ENCODE measurements around the gene TSSK3. TPM values are rescaled to one million over a fixed set of nuclear protein-coding genes. Genes with fewer than 3 reads are reported as not detected.

The TSSK3 gene
- total and polyA plus RNA-seq, 9 donors = 0.78 to 12.4 (median 4.0) TPM

GRCh38 chr1:32327204-32327603, 35.1 kb upstream of the TSSK3 start:
- Histone ChIP-seq H3K27me3 (no peaks in the 10 kb centered on the region), H3K36me3 (no peaks in the 10 kb centered on the region), H3K27ac (no peak overlapping the region), H3K4me3 (no peak overlapping the region), H3K4me1 (ENCODE audit: insufficient read depth) (no peaks in the 10 kb centered on the region), H3K9me3 (no peaks in the 10 kb centered on the region)
- TF ChIP-seq EP300 (IDR thresholded peaks at IDR 0.05) (no peak), POLR2A (IDR thresholded peaks at IDR 0.05) (no peak)
- intact Hi-C loops (cut with DNase I) = no loop called here
- no peak for DNase-seq
- 92 to 99% (median 97%) methylated on average over 11 of the region's 11 CpGs for WGBS, 3 donors

GRCh38 chr1:32329931-32330466, 32.3 kb upstream of the TSSK3 start:
- Histone ChIP-seq H3K27me3 (no peaks in the 10 kb centered on the region), H3K27ac (no peak overlapping the region), H3K4me3 (no peak overlapping the region), H3K36me3 (no peaks in the 10 kb centered on the region), H3K4me1 (ENCODE audit: insufficient read depth) (no peaks in the 10 kb centered on the region), H3K9me3 (no peaks in the 10 kb centered on the region)
- no peak for DNase-seq
- TF ChIP-seq, protein P1, sequence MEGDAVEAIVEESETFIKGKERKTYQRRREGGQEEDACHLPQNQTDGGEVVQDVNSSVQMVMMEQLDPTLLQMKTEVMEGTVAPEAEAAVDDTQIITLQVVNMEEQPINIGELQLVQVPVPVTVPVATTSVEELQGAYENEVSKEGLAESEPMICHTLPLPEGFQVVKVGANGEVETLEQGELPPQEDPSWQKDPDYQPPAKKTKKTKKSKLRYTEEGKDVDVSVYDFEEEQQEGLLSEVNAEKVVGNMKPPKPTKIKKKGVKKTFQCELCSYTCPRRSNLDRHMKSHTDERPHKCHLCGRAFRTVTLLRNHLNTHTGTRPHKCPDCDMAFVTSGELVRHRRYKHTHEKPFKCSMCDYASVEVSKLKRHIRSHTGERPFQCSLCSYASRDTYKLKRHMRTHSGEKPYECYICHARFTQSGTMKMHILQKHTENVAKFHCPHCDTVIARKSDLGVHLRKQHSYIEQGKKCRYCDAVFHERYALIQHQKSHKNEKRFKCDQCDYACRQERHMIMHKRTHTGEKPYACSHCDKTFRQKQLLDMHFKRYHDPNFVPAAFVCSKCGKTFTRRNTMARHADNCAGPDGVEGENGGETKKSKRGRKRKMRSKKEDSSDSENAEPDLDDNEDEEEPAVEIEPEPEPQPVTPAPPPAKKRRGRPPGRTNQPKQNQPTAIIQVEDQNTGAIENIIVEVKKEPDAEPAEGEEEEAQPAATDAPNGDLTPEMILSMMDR (IDR thresholded peaks at IDR 0.05) = no peak
- TF ChIP-seq POLR2A (IDR thresholded peaks at IDR 0.05) = no peak
- TF ChIP-seq EP300 (IDR thresholded peaks at IDR 0.05) = no peak
- intact Hi-C loops (cut with DNase I) = no loop called here
- WGBS, 3 donors = 76 to 85% (median 82%) methylated on average over 4 of the region's 4 CpGs

DNA sequence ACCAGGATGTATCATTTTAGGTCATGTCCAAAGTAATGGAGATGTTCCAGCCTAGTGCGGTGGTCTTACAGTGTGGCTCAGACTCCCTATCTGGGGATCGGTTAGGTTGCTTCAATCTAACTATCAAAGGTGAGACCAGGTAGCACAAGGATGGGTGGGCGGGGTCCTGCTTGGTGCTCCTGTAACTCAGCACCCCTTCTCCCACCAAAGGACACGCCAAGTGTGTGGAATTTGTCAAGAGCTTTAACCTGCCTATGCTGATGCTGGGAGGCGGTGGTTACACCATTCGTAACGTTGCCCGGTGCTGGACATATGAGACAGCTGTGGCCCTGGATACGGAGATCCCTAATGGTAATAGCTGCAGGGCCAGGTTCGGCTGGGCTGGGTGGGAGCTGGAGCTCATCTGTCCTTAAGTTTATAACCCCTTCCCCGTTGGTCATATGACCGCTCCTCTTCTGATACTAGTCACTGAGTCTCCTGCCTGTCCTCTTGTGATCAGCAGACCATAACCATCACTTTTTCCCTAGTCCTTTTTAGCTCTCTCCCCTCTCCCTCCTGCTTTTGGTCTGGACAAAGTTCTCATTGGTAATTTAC, 31.7 kb upstream of the TSSK3 start:
- 79 to 82% (median 81%) methylated on average over 12 of the region's 12 CpGs for WGBS, 3 donors
- intact Hi-C loops (cut with DNase I) = no loop called here
- H3K9me3 ChIP-seq = no peaks in the 10 kb centered on the region
- TF ChIP-seq POLR2A (IDR thresholded peaks at IDR 0.05) = no peak
- TF ChIP-seq EP300 (IDR thresholded peaks at IDR 0.05) = no peak
- TF ChIP-seq, protein P1 (IDR thresholded peaks at IDR 0.05) = no peak
- H3K36me3 ChIP-seq = no peaks in the 10 kb centered on the region
- no peak for DNase-seq
- H3K27ac ChIP-seq = no peak overlapping the region
- H3K4me3 ChIP-seq = no peak overlapping the region
- H3K4me1 ChIP-seq (ENCODE audit: insufficient read depth) = no peaks in the 10 kb centered on the region
- H3K27me3 ChIP-seq = no peaks in the 10 kb centered on the region

GRCh38 chr1:32331549-32331948, 30.8 kb upstream of the TSSK3 start:
- no peak for TF ChIP-seq POLR2A (IDR thresholded peaks at IDR 0.05)
- TF ChIP-seq, protein P1 (IDR thresholded peaks at IDR 0.05) = no peak
- H3K27ac ChIP-seq = no peak overlapping the region
- no peaks in the 10 kb centered on the region for H3K36me3 ChIP-seq
- intact Hi-C loops (cut with DNase I) = no loop called here
- no peak for DNase-seq
- no peaks in the 10 kb centered on the region for H3K9me3 ChIP-seq
- WGBS, 3 donors = 79 to 85% (median 82%) methylated on average over 12 of the region's 12 CpGs
- H3K4me3 ChIP-seq = no peak overlapping the region
- H3K27me3 ChIP-seq = no peaks in the 10 kb centered on the region
- no peaks in the 10 kb centered on the region for H3K4me1 ChIP-seq (ENCODE audit: insufficient read depth)

DNA sequence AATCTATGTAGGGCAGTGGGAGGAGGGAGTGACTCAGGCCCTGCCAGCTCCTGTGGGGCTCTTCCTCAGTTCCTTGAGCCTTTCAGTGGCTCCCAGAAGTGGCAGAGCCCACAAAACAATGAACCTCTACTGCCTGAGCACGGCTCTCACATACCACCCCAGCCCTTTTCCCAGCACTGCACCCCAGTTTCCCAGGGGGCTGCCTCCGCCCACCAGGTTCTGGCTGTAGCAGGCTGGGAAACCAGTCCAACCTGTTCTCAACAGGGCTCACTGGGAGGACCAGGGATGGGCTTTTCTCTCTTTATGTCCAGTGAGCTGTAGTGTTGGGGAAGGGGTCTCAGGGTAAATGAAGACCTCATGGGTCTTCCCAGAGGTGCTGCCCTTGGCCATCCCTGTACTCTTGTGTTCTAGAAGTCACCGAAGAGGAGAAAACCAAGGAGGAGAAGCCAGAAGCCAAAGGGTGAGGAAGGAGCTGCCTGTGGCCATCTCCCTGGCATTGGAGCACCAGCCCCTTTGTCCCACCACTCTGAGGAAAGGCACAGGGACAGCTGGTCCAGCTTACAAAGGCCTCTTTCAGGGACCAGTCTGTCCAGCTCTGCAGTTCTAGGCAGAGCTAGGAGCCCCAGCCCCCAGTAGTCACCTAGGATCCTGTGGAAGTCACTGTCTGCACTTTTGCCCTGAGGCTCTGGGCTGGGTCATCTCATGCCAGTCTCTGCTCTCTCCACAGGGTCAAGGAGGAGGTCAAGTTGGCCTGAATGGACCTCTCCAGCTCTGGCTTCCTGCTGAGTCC, 29.9 kb upstream of the TSSK3 start:
- Histone ChIP-seq H3K36me3 (no peaks in the 10 kb centered on the region), H3K27ac (no peak overlapping the region), H3K9me3 (no peaks in the 10 kb centered on the region), H3K4me3 (no peak overlapping the region), H3K27me3 (no peaks in the 10 kb centered on the region), H3K4me1 (ENCODE audit: insufficient read depth) (peaks cover 3% of the 10 kb centered on the region)
- DNase-seq = no peak
- intact Hi-C loops (cut with DNase I) = no loop called here
- 72 to 80% (median 76%) methylated on average over 3 of the region's 3 CpGs for WGBS, 3 donors
- TF ChIP-seq, protein P1 (IDR thresholded peaks at IDR 0.05) = no peak
- TF ChIP-seq POLR2A (IDR thresholded peaks at IDR 0.05) (no peak), EP300 (IDR thresholded peaks at IDR 0.05) (no peak)

Data from ovary (tissue), 9 donors.